IMR-90 (cell line): Measurements from ENCODE around the gene FMN2. TPM values are rescaled to one million over a fixed set of nuclear protein-coding genes. Genes with fewer than 3 reads are reported as not detected.

Experiments
- ATAC-seq: fragments of 200-7000 bp; cut with Tn5 transposase; 2 replicates; pipeline ENCODE4 v1.9.1; 2020; ENCODE audit warnings: low read depth, mild to moderate bottlenecking, moderate library complexity
- BruUV-seq: library from RNA; stranded (reverse); fragments of 400-500 nt; replicated peaks from 2 replicates; lab custom pipeline; 2021; lab: Mats Ljungman, UMichigan
- CTCF ChIA-PET: fragments of 300-600 bp; formaldehyde crosslinking; extraction: SDS; loops from one replicate; lab custom pipeline; 2021; ENCODE audit warnings: antibody characterized with exemption; lab: Yijun Ruan, JAX
- POLR2A ChIA-PET: fragments of 300-600 bp; sonication (Branson Sonifier 250); formaldehyde crosslinking; loops from one replicate; lab custom pipeline; 2022; ENCODE audit warnings: antibody characterized with exemption; ENCODE audit not compliant: unreplicated experiment; lab: Charles Lee
- DNase-seq: peaks from one replicate; pipeline ENCODE4 v3.0.0; 2013
- H2AFZ ChIP-seq: replicated peaks from 2 replicates; pipeline ENCODE3; 2013; ENCODE audit warnings: low read length, mild to moderate bottlenecking; ENCODE audit not compliant: poor library complexity
- H2AK5ac ChIP-seq: 2 replicates; pipeline ENCODE4 v1.6.1; 2013; ENCODE audit warnings: low read depth, low read length, inconsistent platforms
- H2AK9ac ChIP-seq: replicated peaks from 2 replicates; pipeline ENCODE3; 2013; ENCODE audit warnings: mild to moderate bottlenecking, low read depth, low read length, moderate library complexity; ENCODE audit not compliant: poor library complexity
- H2BK120ac ChIP-seq: 2 replicates; pipeline ENCODE4 v1.6.1; 2013; ENCODE audit warnings: low read depth, low read length, inconsistent platforms
- H2BK15ac ChIP-seq: 3 replicates; pipeline ENCODE4 v1.6.1; 2013; ENCODE audit warnings: low read depth, low read length, inconsistent platforms
- H2BK20ac ChIP-seq: 2 replicates; pipeline ENCODE4 v1.6.1; 2013; ENCODE audit warnings: low read depth, mild to moderate bottlenecking, inconsistent platforms, low read length, moderate library complexity
- H2BK5ac ChIP-seq: 2 replicates; pipeline ENCODE4 v1.6.1; 2013; ENCODE audit warnings: mild to moderate bottlenecking, low read depth, low read length, inconsistent platforms; ENCODE audit not compliant: poor library complexity, severe bottlenecking
- H3K14ac ChIP-seq: replicated peaks from 2 replicates; pipeline ENCODE4 v1.6.1; 2013; ENCODE audit warnings: low read depth, low read length, inconsistent platforms
- H3K18ac ChIP-seq: 2 replicates; pipeline ENCODE4 v1.6.1; 2013; ENCODE audit warnings: low read depth, low read length, control low read depth
- H3K23ac ChIP-seq: 2 replicates; pipeline ENCODE4 v1.6.1; 2013; ENCODE audit warnings: low read depth, low read length, inconsistent platforms
- H3K27ac ChIP-seq: 2 replicates; pipeline ENCODE4 v1.5.1; 2013; ENCODE audit warnings: mild to moderate bottlenecking, control low read depth, low read length; ENCODE audit not compliant: insufficient read depth
- H3K27me3 ChIP-seq: 2 replicates; pipeline ENCODE4 v1.6.1; 2013; ENCODE audit warnings: low read length; ENCODE audit not compliant: control insufficient read depth, insufficient read depth
- H3K36me3 ChIP-seq: 2 replicates; pipeline ENCODE4 v1.6.1; 2013; ENCODE audit warnings: low read length, mixed read lengths; ENCODE audit not compliant: control insufficient read depth, insufficient read depth
- H3K4ac ChIP-seq: 2 replicates; pipeline ENCODE4 v1.6.1; 2013; ENCODE audit warnings: low read depth, low read length, inconsistent platforms
- H3K4me1 ChIP-seq: 2 replicates; pipeline ENCODE4 v1.6.1; 2013; ENCODE audit warnings: low read length, mixed read lengths; ENCODE audit not compliant: control insufficient read depth, insufficient read depth
- H3K4me2 ChIP-seq: 2 replicates; pipeline ENCODE4 v1.6.1; 2013; ENCODE audit warnings: low read depth, mild to moderate bottlenecking, control low read depth, low read length, moderate library complexity
- H3K4me3 ChIP-seq: 2 replicates; pipeline ENCODE4 v1.5.1; 2013; ENCODE audit warnings: low read depth, mild to moderate bottlenecking, control low read depth, low read length, moderate library complexity; ENCODE audit not compliant: insufficient read depth
- H3K56ac ChIP-seq: 2 replicates; pipeline ENCODE4 v1.6.1; 2013; ENCODE audit warnings: low read length, inconsistent platforms; ENCODE audit not compliant: insufficient read depth; ENCODE audit errors: extremely low read depth
- H3K79me1 ChIP-seq, 2 experiments: 2 replicates each; pipeline ENCODE4 v1.6.1; 2013; ENCODE audit warnings: low read length in 2 of 2, inconsistent platforms in 1 of 2, low read depth in 1 of 2
- H3K9ac ChIP-seq: 2 replicates; pipeline ENCODE4 v1.6.1; 2013; ENCODE audit warnings: low read depth, low read length, control low read depth
- H3K9me1 ChIP-seq: 2 replicates; pipeline ENCODE4 v1.6.1; 2013; ENCODE audit warnings: low read length, inconsistent platforms; ENCODE audit not compliant: insufficient read depth
- H3K9me3 ChIP-seq: 2 replicates; pipeline ENCODE4 v1.6.1; 2013; ENCODE audit warnings: low read length; ENCODE audit not compliant: control insufficient read depth, insufficient read depth
- H4K20me1 ChIP-seq: 2 replicates; pipeline ENCODE4 v1.6.1; 2013; ENCODE audit warnings: low read length, inconsistent platforms; ENCODE audit not compliant: insufficient read depth
- H4K5ac ChIP-seq: 2 replicates; pipeline ENCODE4 v1.6.1; 2013; ENCODE audit warnings: mild to moderate bottlenecking, low read depth, low read length, control low read depth
- H4K8ac ChIP-seq, 2 experiments: 2 replicates each; pipeline ENCODE4 v1.6.1; 2013; ENCODE audit warnings: low read depth in 2 of 2, low read length in 2 of 2, control low read depth in 1 of 2, inconsistent platforms in 1 of 2
- H4K91ac ChIP-seq: 2 replicates; pipeline ENCODE4 v1.6.1; 2013; ENCODE audit warnings: low read depth, low read length, inconsistent platforms; ENCODE audit not compliant: insufficient read depth
- CEBPB ChIP-seq: IDR thresholded peaks from 2 replicates; pipeline ENCODE4 v1.6.1; 2012; ENCODE audit warnings: low read depth, low read length, improper control_type of control experiment
- ELK1 ChIP-seq: fragments of 150-350 bp; IDR thresholded peaks from 2 replicates; pipeline ENCODE4 v1.6.1; 2016; ENCODE audit warnings: low read depth, mild to moderate bottlenecking, low read length, moderate library complexity, borderline replicate concordance
- FOS ChIP-seq: fragments of 150-350 bp; IDR thresholded peaks from 2 replicates; pipeline ENCODE4 v1.6.1; 2016; ENCODE audit warnings: low read depth, low read length
- RAD21 ChIP-seq: IDR thresholded peaks from 2 replicates; pipeline ENCODE4 v1.6.1; 2012; ENCODE audit warnings: low read length, improper control_type of control experiment
- WGBS, 2 experiments: methylation state at CpG; one replicate each; pipeline versions ENCODE4 v1.1.5 to v1.1.7; 2013; ENCODE audit warnings: missing lambda C conversion rate in 2 of 2; ENCODE audit not compliant: insufficient read length in 1 of 2; ENCODE audit errors: extremely low coverage in 2 of 2; 5-methylcytosine and 5-hydroxymethylcytosine counted together
- dilution Hi-C: fragments of 300-500 bp; cut with HindIII; formaldehyde crosslinking; loops from one replicate; pipeline ENCODE4 v1.14.3; 2018; ENCODE audit warnings: low sequenced_read_pairs; ENCODE audit not compliant: unreplicated experiment
- in situ Hi-C: fragments of 300-500 bp; cut with MboI; formaldehyde crosslinking; loops from 3 replicates; pipeline ENCODE4 v1.14.3; 2019; ENCODE audit warnings: low sequenced_read_pairs, inconsistent platforms, mixed read lengths
- intact Hi-C: fragments of 100-400 bp; cut with micrococcal nuclease; formaldehyde crosslinking; loops from 2 replicates; pipeline ENCODE4 v1.10.0; 2022
- polyA plus RNA-seq, 3 experiments: library from polyadenylated mRNA; depleted of rRNA; stranded (reverse); fragments of >200 nt; gene quantifications; 2 replicates each; pipeline ENCODE4 v1.2.3, GENCODE V29; 2012; ENCODE audit warnings: low replicate concordance in 1 of 3
- total RNA-seq: library from RNA; depleted of rRNA; stranded (reverse); fragments of >200 nt; gene quantifications from 2 replicates; pipeline ENCODE4 v1.2.3, GENCODE V29; 2012
- TF ChIP-seq, protein P1 (sequence below): fragments of 150-350 bp; IDR thresholded peaks from 2 replicates; pipeline ENCODE4 v1.6.1; 2017; ENCODE audit warnings: mild to moderate bottlenecking, antibody characterized with exemption, low read length, low read depth

Gene FMN2
- total and polyA plus RNA-seq, 2 of the 4 experiments (the other 2 are of a cell fraction), result 29.0 to 35.8 TPM

- CTCF ChIA-PET, result no interaction called here
- in situ Hi-C loops (no loop called here), dilution Hi-C loops (no loop called here), intact Hi-C loops (loop anchor here (5.0 kb wide), 1 partner anchor 118 kb away; no protein-coding TSS in a partner anchor)
- whole genome bisulfite sequencing, 2 experiments, result no CpG with 5 or more reads among the region's 2 CpGs
- Histone ChIP-seq H2AK9ac (peak overlapping the region; percentile 83), H2BK15ac (peak overlapping the region; percentile 97), H3K79me1 (peaks cover 10 to 29% of the 10 kb centered on the region in 2 experiments), H3K27ac (peak overlapping the region; percentile 60), H3K4me1 (peaks cover 25% of the 10 kb centered on the region), H3K4ac (peak overlapping the region; percentile 98), H3K56ac (peak overlapping the region; percentile 95), H4K20me1 (no peaks in the 10 kb centered on the region), H3K14ac (peak overlapping the region; percentile 87), H3K27me3 (no peaks in the 10 kb centered on the region), H3K9me1 (peaks cover 9% of the 10 kb centered on the region; the same call in 1 of the 2 replicates), H3K23ac (peak overlapping the region; percentile 96), H3K18ac (peak overlapping the region; percentile 81), H2AFZ (no peak overlapping the region), H3K4me2 (peak overlapping the region; percentile 47; the same call in 1 of the 2 replicates), H4K5ac (peak overlapping the region; percentile 33; the same call in 1 of the 2 replicates), H2BK5ac (peak overlapping the region; percentile 97), H4K91ac (peak overlapping the region; percentile 89), H4K8ac (peak overlapping the region; percentile 85 to 86), H3K36me3 (peaks cover 4% of the 10 kb centered on the region), H3K9ac (peak overlapping the region; percentile 33; the same call in 1 of the 2 replicates), H3K9me3 (no peaks in the 10 kb centered on the region), H2BK120ac (peak overlapping the region; percentile 98), H2AK5ac (peak overlapping the region; percentile 97), H3K4me3 (no peak overlapping the region), H2BK20ac (peak overlapping the region; percentile 97)
- DNase-seq (peak; percentile 83), ATAC-seq (peak; percentile 42)
- TF ChIP-seq CEBPB, result peak; percentile 41; the same call in 1 of the 2 replicates
- TF ChIP-seq FOS, result peak; percentile 43
- TF ChIP-seq, protein P1, sequence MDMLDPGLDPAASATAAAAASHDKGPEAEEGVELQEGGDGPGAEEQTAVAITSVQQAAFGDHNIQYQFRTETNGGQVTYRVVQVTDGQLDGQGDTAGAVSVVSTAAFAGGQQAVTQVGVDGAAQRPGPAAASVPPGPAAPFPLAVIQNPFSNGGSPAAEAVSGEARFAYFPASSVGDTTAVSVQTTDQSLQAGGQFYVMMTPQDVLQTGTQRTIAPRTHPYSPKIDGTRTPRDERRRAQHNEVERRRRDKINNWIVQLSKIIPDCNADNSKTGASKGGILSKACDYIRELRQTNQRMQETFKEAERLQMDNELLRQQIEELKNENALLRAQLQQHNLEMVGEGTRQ, result no peak
- TF ChIP-seq ELK1, result no peak
- no peak for TF ChIP-seq RAD21
- POLR2A ChIA-PET, result no interaction called here
- no TSS peak for BruUV-seq
Observed at GRCh38 chr1:240234485-240235210, 143.0 kb downstream of the FMN2 start.
